ENCODE data around the gene GLIS1. TPM values are rescaled to one million over a fixed set of nuclear protein-coding genes. Genes with fewer than 3 reads are reported as not detected.

The GLIS1 gene
- total RNA-seq, 1 donor: 2.9 TPM

DNA sequence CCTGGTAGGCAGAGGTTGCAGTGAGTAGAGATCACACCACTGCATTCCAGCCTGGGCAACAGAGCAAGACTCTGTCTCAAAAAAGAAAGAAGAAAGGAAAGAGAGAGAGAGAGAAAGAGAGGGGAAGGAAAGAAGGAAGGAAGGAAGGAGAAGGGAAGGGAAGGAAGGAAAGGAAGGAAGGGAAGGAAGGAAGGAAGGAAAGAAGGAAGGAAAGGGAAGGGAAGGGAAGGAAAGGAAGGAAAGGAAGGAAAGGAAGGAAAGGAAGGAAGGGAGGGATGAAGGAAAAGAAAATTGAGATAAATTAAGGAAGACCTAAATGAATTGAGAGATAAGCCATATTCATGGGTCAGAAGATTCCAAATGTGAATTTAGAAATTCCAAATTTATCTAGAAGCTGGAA lies 92.2 kb downstream of the GLIS1 start:
- Histone ChIP-seq H3K36me3 (ENCODE audit: insufficient read depth, low read length) (no peaks in the 10 kb centered on the region), H3K79me2 (ENCODE audit: insufficient read depth, low read length) (no peaks in the 10 kb centered on the region), H3K27ac (ENCODE audit: low read depth, low read length) (no peak overlapping the region), H2AFZ (ENCODE audit: low read length) (no peak overlapping the region), H3K27me3 (ENCODE audit: insufficient read depth, low read length) (no peaks in the 10 kb centered on the region), H3K4me1 (ENCODE audit: insufficient read depth, low read length) (no peaks in the 10 kb centered on the region), H4K20me1 (ENCODE audit: insufficient read depth, low read length) (peaks cover 19% of the 10 kb centered on the region), H3K4me3 (ENCODE audit: insufficient read depth, low read length) (no peak overlapping the region), H3K4me2 (ENCODE audit: insufficient read depth, low read length) (no peak overlapping the region), H3K9me3 (ENCODE audit: low read depth, low read length) (no peaks in the 10 kb centered on the region)
- DNase-seq (ENCODE audit: insufficient read length, low spot score, missing footprints): no peak
- TF ChIP-seq CTCF (IDR thresholded peaks at IDR 0.05; ENCODE audit: extremely low read depth, low read depth, low read length): no peak

- no peaks in the 10 kb centered on the region for H3K9me3 ChIP-seq (ENCODE audit: low read depth, low read length)
- peaks cover 27% of the 10 kb centered on the region for H4K20me1 ChIP-seq (ENCODE audit: insufficient read depth, low read length)
- no peak for DNase-seq (ENCODE audit: insufficient read length, low spot score, missing footprints)
- H3K4me1 ChIP-seq (ENCODE audit: insufficient read depth, low read length): no peaks in the 10 kb centered on the region
- no peak overlapping the region for H3K4me3 ChIP-seq (ENCODE audit: insufficient read depth, low read length)
- H3K27me3 ChIP-seq (ENCODE audit: insufficient read depth, low read length): no peaks in the 10 kb centered on the region
- H3K36me3 ChIP-seq (ENCODE audit: insufficient read depth, low read length): no peaks in the 10 kb centered on the region
- H3K27ac ChIP-seq (ENCODE audit: low read depth, low read length): no peak overlapping the region
- no peak for TF ChIP-seq CTCF (IDR thresholded peaks at IDR 0.05; ENCODE audit: extremely low read depth, low read depth, low read length)
- H3K4me2 ChIP-seq (ENCODE audit: insufficient read depth, low read length): no peak overlapping the region
- no peak overlapping the region for H2AFZ ChIP-seq (ENCODE audit: low read length)
- no peaks in the 10 kb centered on the region for H3K79me2 ChIP-seq (ENCODE audit: insufficient read depth, low read length)
Observed at GRCh38 chr1:53645690-53646078, 93.3 kb downstream of the GLIS1 start.

GRCh38 chr1:53644909-53645689 lies 93.9 kb downstream of the GLIS1 start:
- H3K4me1 ChIP-seq (ENCODE audit: insufficient read depth, low read length): no peaks in the 10 kb centered on the region
- no peak overlapping the region for H2AFZ ChIP-seq (ENCODE audit: low read length)
- no peaks in the 10 kb centered on the region for H3K27me3 ChIP-seq (ENCODE audit: insufficient read depth, low read length)
- peak; percentile 15 for DNase-seq (ENCODE audit: insufficient read length, low spot score, missing footprints)
- no peak overlapping the region for H3K4me3 ChIP-seq (ENCODE audit: insufficient read depth, low read length)
- H3K9me3 ChIP-seq (ENCODE audit: low read depth, low read length): no peaks in the 10 kb centered on the region
- H4K20me1 ChIP-seq (ENCODE audit: insufficient read depth, low read length): peaks cover 33% of the 10 kb centered on the region
- no peak overlapping the region for H3K4me2 ChIP-seq (ENCODE audit: insufficient read depth, low read length)
- H3K27ac ChIP-seq (ENCODE audit: low read depth, low read length): no peak overlapping the region
- TF ChIP-seq CTCF (IDR thresholded peaks at IDR 0.05; ENCODE audit: extremely low read depth, low read depth, low read length): no peak
- H3K79me2 ChIP-seq (ENCODE audit: insufficient read depth, low read length): no peaks in the 10 kb centered on the region
- no peaks in the 10 kb centered on the region for H3K36me3 ChIP-seq (ENCODE audit: insufficient read depth, low read length)

- DNase-seq (ENCODE audit: insufficient read length, low spot score, missing footprints): no peak
- no peak for TF ChIP-seq CTCF (IDR thresholded peaks at IDR 0.05; ENCODE audit: extremely low read depth, low read depth, low read length)
- no peaks in the 10 kb centered on the region for H3K79me2 ChIP-seq (ENCODE audit: insufficient read depth, low read length)
- H3K4me3 ChIP-seq (ENCODE audit: insufficient read depth, low read length): no peak overlapping the region
- peaks cover 38% of the 10 kb centered on the region for H4K20me1 ChIP-seq (ENCODE audit: insufficient read depth, low read length)
- H3K4me1 ChIP-seq (ENCODE audit: insufficient read depth, low read length): peaks cover 6% of the 10 kb centered on the region
- no peak overlapping the region for H3K27ac ChIP-seq (ENCODE audit: low read depth, low read length)
- H3K27me3 ChIP-seq (ENCODE audit: insufficient read depth, low read length): no peaks in the 10 kb centered on the region
- H2AFZ ChIP-seq (ENCODE audit: low read length): no peak overlapping the region
- no peak overlapping the region for H3K4me2 ChIP-seq (ENCODE audit: insufficient read depth, low read length)
- no peaks in the 10 kb centered on the region for H3K36me3 ChIP-seq (ENCODE audit: insufficient read depth, low read length)
- no peaks in the 10 kb centered on the region for H3K9me3 ChIP-seq (ENCODE audit: low read depth, low read length)
Observed at GRCh38 chr1:53644496-53644895, 94.5 kb downstream of the GLIS1 start.

All from osteoblast (primary cell).